ENCODE data around the gene APOBEC3B. TPM values are rescaled to one million over a fixed set of nuclear protein-coding genes. Genes with fewer than 3 reads are reported as not detected.
"Not testable (repeated sequence)": the region's sequence is repeated elsewhere in the genome, so short reads cannot be mapped to it uniquely, and the experiment has no call there.

APOBEC3B gene
- total RNA-seq, 2 experiments from 2014 or later = 43.9 to 44.3 TPM

GRCh38 chr22:38959590-38959989, 22.6 kb upstream of the APOBEC3B start:
- DNase-seq = no peak
- Mint-ChIP-seq H3K27ac (no peak overlapping the region), H3K36me3 (no peaks in the 10 kb centered on the region), H3K9me3 (no peaks in the 10 kb centered on the region), H3K4me3 (no peak overlapping the region), H3K4me1 (ENCODE audit: low read depth) (peaks cover 16% of the 10 kb centered on the region), H3K27me3 (peaks cover 4% of the 10 kb centered on the region)
- intact Hi-C loops (cut with micrococcal nuclease) = no loop called here
- ChIA-PET CTCF (interaction anchor here (1.2 kb wide), 1 partner anchor 89 kb away, joined by 3 read pairs; no protein-coding TSS in a partner anchor), POLR2A (no interaction called here)

- DNase-seq; H3K27me3 Mint-ChIP-seq; H3K4me1 Mint-ChIP-seq (ENCODE audit: low read depth); H3K36me3 Mint-ChIP-seq; intact Hi-C loops (cut with micrococcal nuclease); CTCF ChIA-PET; H3K9me3 Mint-ChIP-seq; POLR2A ChIA-PET; H3K4me3 Mint-ChIP-seq; H3K27ac Mint-ChIP-seq: not testable (repeated sequence)
Observed at GRCh38 chr22:38960673-38961072, 21.5 kb upstream of the APOBEC3B start.

GRCh38 chr22:38963291-38963738, 18.8 kb upstream of the APOBEC3B start:
- H3K27me3 Mint-ChIP-seq; H3K4me3 Mint-ChIP-seq; POLR2A ChIA-PET; DNase-seq; H3K27ac Mint-ChIP-seq; intact Hi-C loops (cut with micrococcal nuclease); H3K4me1 Mint-ChIP-seq (ENCODE audit: low read depth); CTCF ChIA-PET; H3K9me3 Mint-ChIP-seq; H3K36me3 Mint-ChIP-seq: not testable (repeated sequence)

- POLR2A ChIA-PET = no interaction called here
- H3K27ac Mint-ChIP-seq = no peak overlapping the region
- H3K27me3 Mint-ChIP-seq = peaks cover 2% of the 10 kb centered on the region
- no peaks in the 10 kb centered on the region for H3K9me3 Mint-ChIP-seq
- H3K4me3 Mint-ChIP-seq = no peak overlapping the region
- peaks cover 8% of the 10 kb centered on the region for H3K4me1 Mint-ChIP-seq (ENCODE audit: low read depth)
- H3K36me3 Mint-ChIP-seq = no peaks in the 10 kb centered on the region
- DNase-seq = peak; percentile 25
- CTCF ChIA-PET = interaction anchor here (1.1 kb wide), 1 partner anchor 20 kb away, joined by 3 read pairs; no protein-coding TSS in a partner anchor
- intact Hi-C loops (cut with micrococcal nuclease) = no loop called here
Observed at GRCh38 chr22:38963872-38964271, 18.3 kb upstream of the APOBEC3B start.

GRCh38 chr22:38964306-38964705, 17.8 kb upstream of the APOBEC3B start:
- Mint-ChIP-seq H3K36me3 (no peaks in the 10 kb centered on the region), H3K4me1 (ENCODE audit: low read depth) (peaks cover 8% of the 10 kb centered on the region), H3K27me3 (peaks cover 2% of the 10 kb centered on the region), H3K9me3 (no peaks in the 10 kb centered on the region), H3K4me3 (no peak overlapping the region), H3K27ac (no peak overlapping the region)
- ChIA-PET POLR2A (no interaction called here), CTCF (interaction anchor here (1.1 kb wide), 1 partner anchor 21 kb away, joined by 3 read pairs; no protein-coding TSS in a partner anchor)
- intact Hi-C loops (cut with micrococcal nuclease) = no loop called here
- no peak for DNase-seq

GRCh38 chr22:38964989-38965388, 17.2 kb upstream of the APOBEC3B start:
- Mint-ChIP-seq H3K27me3 (peaks cover 2% of the 10 kb centered on the region), H3K9me3 (no peaks in the 10 kb centered on the region), H3K36me3 (no peaks in the 10 kb centered on the region), H3K4me1 (ENCODE audit: low read depth) (peaks cover 6% of the 10 kb centered on the region), H3K27ac (no peak overlapping the region), H3K4me3 (no peak overlapping the region)
- CTCF ChIA-PET = no interaction called here
- DNase-seq = no peak
- POLR2A ChIA-PET = no interaction called here
- intact Hi-C loops (cut with micrococcal nuclease) = no loop called here

GRCh38 chr22:38965614-38966379, 16.4 kb upstream of the APOBEC3B start:
- H3K4me1 Mint-ChIP-seq (ENCODE audit: low read depth) = peaks cover 6% of the 10 kb centered on the region
- no peak overlapping the region for H3K4me3 Mint-ChIP-seq
- H3K9me3 Mint-ChIP-seq = no peaks in the 10 kb centered on the region
- H3K27me3 Mint-ChIP-seq = peaks cover 6% of the 10 kb centered on the region
- no peak overlapping the region for H3K27ac Mint-ChIP-seq
- no peaks in the 10 kb centered on the region for H3K36me3 Mint-ChIP-seq
- intact Hi-C loops (cut with micrococcal nuclease) = no loop called here
- POLR2A ChIA-PET = interaction anchor here (0.6 kb wide), 1 partner anchor 116 kb away, joined by 3 read pairs; no protein-coding TSS in a partner anchor
- CTCF ChIA-PET = interaction anchor here (0.8 to 1.4 kb wide), 5 partner anchors 12 to 208 kb away, joined by 3 read pairs; no protein-coding TSS in a partner anchor
- no peak for DNase-seq

GRCh38 chr22:38966380-38966702, 15.8 kb upstream of the APOBEC3B start:
- no peak for DNase-seq
- Mint-ChIP-seq H3K36me3 (no peaks in the 10 kb centered on the region), H3K4me1 (ENCODE audit: low read depth) (peaks cover 6% of the 10 kb centered on the region), H3K27me3 (peaks cover 9% of the 10 kb centered on the region), H3K4me3 (no peak overlapping the region), H3K27ac (no peak overlapping the region), H3K9me3 (no peaks in the 10 kb centered on the region)
- POLR2A ChIA-PET = no interaction called here
- intact Hi-C loops (cut with micrococcal nuclease) = no loop called here
- CTCF ChIA-PET = interaction anchor here (0.8 to 1.4 kb wide), 5 partner anchors 12 to 208 kb away, joined by 3 read pairs; no protein-coding TSS in a partner anchor

- no peak for DNase-seq
- CTCF ChIA-PET = interaction anchor here (0.9 to 1.4 kb wide), 4 partner anchors 13 to 97 kb away, joined by 3 read pairs; no protein-coding TSS in a partner anchor
- H3K9me3 Mint-ChIP-seq = no peaks in the 10 kb centered on the region
- H3K4me3 Mint-ChIP-seq = no peak overlapping the region
- no peak overlapping the region for H3K27ac Mint-ChIP-seq
- intact Hi-C loops (cut with micrococcal nuclease) = no loop called here
- peaks cover 6% of the 10 kb centered on the region for H3K4me1 Mint-ChIP-seq (ENCODE audit: low read depth)
- H3K27me3 Mint-ChIP-seq = peaks cover 9% of the 10 kb centered on the region
- POLR2A ChIA-PET = no interaction called here
- H3K36me3 Mint-ChIP-seq = no peaks in the 10 kb centered on the region
Observed at GRCh38 chr22:38966942-38967341, 15.2 kb upstream of the APOBEC3B start.

GRCh38 chr22:38967451-38968450, 14.4 kb upstream of the APOBEC3B start:
- no peak overlapping the region for H3K4me3 Mint-ChIP-seq
- intact Hi-C loops (cut with micrococcal nuclease) = no loop called here
- peaks cover 8% of the 10 kb centered on the region for H3K4me1 Mint-ChIP-seq (ENCODE audit: low read depth)
- DNase-seq = no peak
- CTCF ChIA-PET = no interaction called here
- peaks cover 9% of the 10 kb centered on the region for H3K27me3 Mint-ChIP-seq
- H3K36me3 Mint-ChIP-seq = no peaks in the 10 kb centered on the region
- POLR2A ChIA-PET = no interaction called here
- no peaks in the 10 kb centered on the region for H3K9me3 Mint-ChIP-seq
- H3K27ac Mint-ChIP-seq = no peak overlapping the region

- DNase-seq = no peak
- ChIA-PET POLR2A (no interaction called here), CTCF (interaction anchor here (2.0 to 7.1 kb wide), 2 partner anchors 34 to 98 kb away, joined by 8 to 51 read pairs; no protein-coding TSS in a partner anchor)
- intact Hi-C loops (cut with micrococcal nuclease) = no loop called here
- H3K9me3 Mint-ChIP-seq = no peaks in the 10 kb centered on the region
- H3K36me3 Mint-ChIP-seq = no peaks in the 10 kb centered on the region
- no peak overlapping the region for H3K4me3 Mint-ChIP-seq
- H3K27ac Mint-ChIP-seq = no peak overlapping the region
- peaks cover 7% of the 10 kb centered on the region for H3K4me1 Mint-ChIP-seq (ENCODE audit: low read depth)
- H3K27me3 Mint-ChIP-seq = peaks cover 8% of the 10 kb centered on the region
Observed at GRCh38 chr22:38968801-38969200, 13.3 kb upstream of the APOBEC3B start.

- Mint-ChIP-seq H3K4me3 (no peak overlapping the region), H3K27me3 (peaks cover 7% of the 10 kb centered on the region), H3K27ac (no peak overlapping the region), H3K36me3 (no peaks in the 10 kb centered on the region), H3K9me3 (no peaks in the 10 kb centered on the region), H3K4me1 (ENCODE audit: low read depth) (peaks cover 4% of the 10 kb centered on the region)
- no peak for DNase-seq
- intact Hi-C loops (cut with micrococcal nuclease) = no loop called here
- ChIA-PET POLR2A (no interaction called here), CTCF (interaction anchor here (0.6 to 7.1 kb wide), 6 partner anchors 17 to 201 kb away, joined by 3 to 51 read pairs (median 6); no protein-coding TSS in a partner anchor)
Observed at GRCh38 chr22:38970551-38970950, 11.6 kb upstream of the APOBEC3B start.
